IMR-90 (cell line): Measurements from ENCODE around the gene CPA4. TPM values are rescaled to one million over a fixed set of nuclear protein-coding genes. Genes with fewer than 3 reads are reported as not detected.

ENCODE experiments used
- ATAC-seq: fragments of 200-7000 bp; cut with Tn5 transposase; 2 replicates; pipeline ENCODE4 v1.9.1; 2020; ENCODE audit warnings: low read depth, mild to moderate bottlenecking, moderate library complexity
- BruUV-seq: library from RNA; stranded (reverse); fragments of 400-500 nt; replicated peaks from 2 replicates; lab custom pipeline; 2021; lab: Mats Ljungman, UMichigan
- CTCF ChIA-PET: fragments of 300-600 bp; formaldehyde crosslinking; extraction: SDS; loops from one replicate; lab custom pipeline; 2021; ENCODE audit warnings: antibody characterized with exemption; lab: Yijun Ruan, JAX
- POLR2A ChIA-PET: fragments of 300-600 bp; sonication (Branson Sonifier 250); formaldehyde crosslinking; loops from one replicate; lab custom pipeline; 2022; ENCODE audit warnings: antibody characterized with exemption; ENCODE audit not compliant: unreplicated experiment; lab: Charles Lee
- DNase-seq: peaks from one replicate; pipeline ENCODE4 v3.0.0; 2013
- H2AFZ ChIP-seq: replicated peaks from 2 replicates; pipeline ENCODE3; 2013; ENCODE audit warnings: low read length, mild to moderate bottlenecking; ENCODE audit not compliant: poor library complexity
- H2AK5ac ChIP-seq: 2 replicates; pipeline ENCODE4 v1.6.1; 2013; ENCODE audit warnings: low read depth, low read length, inconsistent platforms
- H2AK9ac ChIP-seq: replicated peaks from 2 replicates; pipeline ENCODE3; 2013; ENCODE audit warnings: mild to moderate bottlenecking, low read depth, low read length, moderate library complexity; ENCODE audit not compliant: poor library complexity
- H2BK120ac ChIP-seq: 2 replicates; pipeline ENCODE4 v1.6.1; 2013; ENCODE audit warnings: low read depth, low read length, inconsistent platforms
- H2BK15ac ChIP-seq: 3 replicates; pipeline ENCODE4 v1.6.1; 2013; ENCODE audit warnings: low read depth, low read length, inconsistent platforms
- H2BK20ac ChIP-seq: 2 replicates; pipeline ENCODE4 v1.6.1; 2013; ENCODE audit warnings: low read depth, mild to moderate bottlenecking, inconsistent platforms, low read length, moderate library complexity
- H2BK5ac ChIP-seq: 2 replicates; pipeline ENCODE4 v1.6.1; 2013; ENCODE audit warnings: mild to moderate bottlenecking, low read depth, low read length, inconsistent platforms; ENCODE audit not compliant: poor library complexity, severe bottlenecking
- H3K14ac ChIP-seq: replicated peaks from 2 replicates; pipeline ENCODE4 v1.6.1; 2013; ENCODE audit warnings: low read depth, low read length, inconsistent platforms
- H3K18ac ChIP-seq: 2 replicates; pipeline ENCODE4 v1.6.1; 2013; ENCODE audit warnings: low read depth, low read length, control low read depth
- H3K23ac ChIP-seq: 2 replicates; pipeline ENCODE4 v1.6.1; 2013; ENCODE audit warnings: low read depth, low read length, inconsistent platforms
- H3K27ac ChIP-seq: 2 replicates; pipeline ENCODE4 v1.5.1; 2013; ENCODE audit warnings: mild to moderate bottlenecking, control low read depth, low read length; ENCODE audit not compliant: insufficient read depth
- H3K27me3 ChIP-seq: 2 replicates; pipeline ENCODE4 v1.6.1; 2013; ENCODE audit warnings: low read length; ENCODE audit not compliant: control insufficient read depth, insufficient read depth
- H3K36me3 ChIP-seq: 2 replicates; pipeline ENCODE4 v1.6.1; 2013; ENCODE audit warnings: low read length, mixed read lengths; ENCODE audit not compliant: control insufficient read depth, insufficient read depth
- H3K4ac ChIP-seq: 2 replicates; pipeline ENCODE4 v1.6.1; 2013; ENCODE audit warnings: low read depth, low read length, inconsistent platforms
- H3K4me1 ChIP-seq: 2 replicates; pipeline ENCODE4 v1.6.1; 2013; ENCODE audit warnings: low read length, mixed read lengths; ENCODE audit not compliant: control insufficient read depth, insufficient read depth
- H3K4me2 ChIP-seq: 2 replicates; pipeline ENCODE4 v1.6.1; 2013; ENCODE audit warnings: low read depth, mild to moderate bottlenecking, control low read depth, low read length, moderate library complexity
- H3K4me3 ChIP-seq: 2 replicates; pipeline ENCODE4 v1.5.1; 2013; ENCODE audit warnings: low read depth, mild to moderate bottlenecking, control low read depth, low read length, moderate library complexity; ENCODE audit not compliant: insufficient read depth
- H3K56ac ChIP-seq: 2 replicates; pipeline ENCODE4 v1.6.1; 2013; ENCODE audit warnings: low read length, inconsistent platforms; ENCODE audit not compliant: insufficient read depth; ENCODE audit errors: extremely low read depth
- H3K79me1 ChIP-seq, 2 experiments: 2 replicates each; pipeline ENCODE4 v1.6.1; 2013; ENCODE audit warnings: low read length in 2 of 2, inconsistent platforms in 1 of 2, low read depth in 1 of 2
- H3K9ac ChIP-seq: 2 replicates; pipeline ENCODE4 v1.6.1; 2013; ENCODE audit warnings: low read depth, low read length, control low read depth
- H3K9me1 ChIP-seq: 2 replicates; pipeline ENCODE4 v1.6.1; 2013; ENCODE audit warnings: low read length, inconsistent platforms; ENCODE audit not compliant: insufficient read depth
- H3K9me3 ChIP-seq: 2 replicates; pipeline ENCODE4 v1.6.1; 2013; ENCODE audit warnings: low read length; ENCODE audit not compliant: control insufficient read depth, insufficient read depth
- H4K20me1 ChIP-seq: 2 replicates; pipeline ENCODE4 v1.6.1; 2013; ENCODE audit warnings: low read length, inconsistent platforms; ENCODE audit not compliant: insufficient read depth
- H4K5ac ChIP-seq: 2 replicates; pipeline ENCODE4 v1.6.1; 2013; ENCODE audit warnings: mild to moderate bottlenecking, low read depth, low read length, control low read depth
- H4K8ac ChIP-seq, 2 experiments: 2 replicates each; pipeline ENCODE4 v1.6.1; 2013; ENCODE audit warnings: low read depth in 2 of 2, low read length in 2 of 2, control low read depth in 1 of 2, inconsistent platforms in 1 of 2
- H4K91ac ChIP-seq: 2 replicates; pipeline ENCODE4 v1.6.1; 2013; ENCODE audit warnings: low read depth, low read length, inconsistent platforms; ENCODE audit not compliant: insufficient read depth
- BHLHE40 ChIP-seq: fragments of 150-350 bp; IDR thresholded peaks from 2 replicates; pipeline ENCODE4 v1.6.1; 2016; ENCODE audit warnings: mild to moderate bottlenecking, low read depth, low read length
- CEBPB ChIP-seq: IDR thresholded peaks from 2 replicates; pipeline ENCODE4 v1.6.1; 2012; ENCODE audit warnings: low read depth, low read length, improper control_type of control experiment
- CHD1 ChIP-seq: IDR thresholded peaks from 2 replicates; pipeline ENCODE4 v1.6.1; 2012; ENCODE audit warnings: low read depth, low read length, improper control_type of control experiment
- CTCF ChIP-seq: conservative IDR thresholded peaks from 2 replicates; pipeline ENCODE4 v1.5.1; 2012; ENCODE audit warnings: mild to moderate bottlenecking, low read depth, low read length, improper control_type of control experiment
- ELK1 ChIP-seq: fragments of 150-350 bp; IDR thresholded peaks from 2 replicates; pipeline ENCODE4 v1.6.1; 2016; ENCODE audit warnings: low read depth, mild to moderate bottlenecking, low read length, moderate library complexity, borderline replicate concordance
- FOS ChIP-seq: fragments of 150-350 bp; IDR thresholded peaks from 2 replicates; pipeline ENCODE4 v1.6.1; 2016; ENCODE audit warnings: low read depth, low read length
- MAFK ChIP-seq: IDR thresholded peaks from 2 replicates; pipeline ENCODE4 v1.6.1; 2012; ENCODE audit warnings: low read depth, low read length, improper control_type of control experiment
- MAZ ChIP-seq: IDR thresholded peaks from 2 replicates; pipeline ENCODE4 v1.6.1; 2012; ENCODE audit warnings: low read depth, mild to moderate bottlenecking, low read length, improper control_type of control experiment, moderate library complexity, borderline replicate concordance
- MXI1 ChIP-seq: IDR thresholded peaks from 2 replicates; pipeline ENCODE4 v1.6.1; 2012; ENCODE audit warnings: low read depth, mild to moderate bottlenecking, low read length, moderate library complexity, borderline replicate concordance
- RAD21 ChIP-seq: IDR thresholded peaks from 2 replicates; pipeline ENCODE4 v1.6.1; 2012; ENCODE audit warnings: low read length, improper control_type of control experiment
- RCOR1 ChIP-seq: IDR thresholded peaks from 2 replicates; pipeline ENCODE4 v1.6.1; 2012; ENCODE audit warnings: mild to moderate bottlenecking, low read length, improper control_type of control experiment; ENCODE audit not compliant: insufficient replicate concordance
- RFX5 ChIP-seq: IDR thresholded peaks from 2 replicates; pipeline ENCODE4 v1.8.0; 2012; ENCODE audit warnings: low read depth, mild to moderate bottlenecking, low read length, moderate library complexity
- SMC3 ChIP-seq: fragments of 150-350 bp; IDR thresholded peaks from 2 replicates; pipeline ENCODE4 v1.6.1; 2016; ENCODE audit warnings: low read depth, mild to moderate bottlenecking, antibody characterized with exemption, low read length, moderate library complexity
- WGBS, 2 experiments: methylation state at CpG; one replicate each; pipeline versions ENCODE4 v1.1.5 to v1.1.7; 2013; ENCODE audit warnings: missing lambda C conversion rate in 2 of 2; ENCODE audit not compliant: insufficient read length in 1 of 2; ENCODE audit errors: extremely low coverage in 2 of 2; 5-methylcytosine and 5-hydroxymethylcytosine counted together
- dilution Hi-C: fragments of 300-500 bp; cut with HindIII; formaldehyde crosslinking; loops from one replicate; pipeline ENCODE4 v1.14.3; 2018; ENCODE audit warnings: low sequenced_read_pairs; ENCODE audit not compliant: unreplicated experiment
- in situ Hi-C: fragments of 300-500 bp; cut with MboI; formaldehyde crosslinking; loops from 3 replicates; pipeline ENCODE4 v1.14.3; 2019; ENCODE audit warnings: low sequenced_read_pairs, inconsistent platforms, mixed read lengths
- intact Hi-C: fragments of 100-400 bp; cut with micrococcal nuclease; formaldehyde crosslinking; loops from 2 replicates; pipeline ENCODE4 v1.10.0; 2022
- polyA plus RNA-seq, 3 experiments: library from polyadenylated mRNA; depleted of rRNA; stranded (reverse); fragments of >200 nt; gene quantifications; 2 replicates each; pipeline ENCODE4 v1.2.3, GENCODE V29; 2012; ENCODE audit warnings: low replicate concordance in 1 of 3
- total RNA-seq: library from RNA; depleted of rRNA; stranded (reverse); fragments of >200 nt; gene quantifications from 2 replicates; pipeline ENCODE4 v1.2.3, GENCODE V29; 2012

CPA4 gene
- total and polyA plus RNA-seq, 2 of the 4 experiments (the other 2 are of a cell fraction) = 316 to 365 TPM

GRCh38 chr7:130363026-130363847 lies 70.3 kb downstream of the CPA4 start:
- Histone ChIP-seq H3K27ac (peak overlapping the region; percentile 60), H3K4ac (peak overlapping the region; percentile 92), H3K4me3 (no peak overlapping the region), H4K5ac (peak overlapping the region; percentile 69), H3K27me3 (no peaks in the 10 kb centered on the region), H3K9ac (no peak overlapping the region), H2BK120ac (peak overlapping the region; percentile 98), H3K14ac (peak overlapping the region; percentile 73; the same call in 1 of the 2 replicates), H2BK15ac (peak overlapping the region; percentile 22; the same call in 2 of the 3 replicates), H3K23ac (peak overlapping the region; percentile 79; the same call in 1 of the 2 replicates), H3K4me2 (peak overlapping the region; percentile 4; the same call in 1 of the 2 replicates), H2AK9ac (peak overlapping the region; percentile 88), H4K20me1 (no peaks in the 10 kb centered on the region), H3K79me1 (no peaks in the 10 kb centered on the region), H3K9me3 (peaks cover 8% of the 10 kb centered on the region), H3K9me1 (peaks cover 28% of the 10 kb centered on the region), H4K91ac (peak overlapping the region; percentile 89), H2AFZ (peak overlapping the region; percentile 24), H2BK5ac (peak overlapping the region; percentile 96), H3K56ac (peak overlapping the region; percentile 92), H4K8ac (peak overlapping the region; percentile 9 to 80; a peak in 3 of 4 replicates), H3K18ac (peak overlapping the region; percentile 87), H3K36me3 (no peaks in the 10 kb centered on the region), H2AK5ac (peak overlapping the region; percentile 66), H3K4me1 (peaks cover 27% of the 10 kb centered on the region), H2BK20ac (peak overlapping the region; percentile 98)
- DNase-seq (peak; percentile 99), ATAC-seq (peak; percentile 79)
- TF ChIP-seq RAD21 (peak; percentile 45), BHLHE40 (peak; percentile 91), SMC3 (peak; percentile 23; the same call in 1 of the 2 replicates), ELK1 (no peak), MAZ (peak; percentile 70; the same call in 1 of the 2 replicates), MAFK (peak; percentile 62), FOS (peak; percentile 96), MXI1 (peak; percentile 82), RFX5 (no peak), CEBPB (peak; percentile 52; the same call in 1 of the 2 replicates), CHD1 (no peak), CTCF (0 out of 2 replicates have a peak, but pooled peaks have one; percentile 23), RCOR1 (peak; percentile 97)
- POLR2A ChIA-PET = interaction anchor here (0.5 to 0.8 kb wide), 2 partner anchors 9 to 90 kb away, joined by 3 to 7 read pairs; no protein-coding TSS in a partner anchor
- CTCF ChIA-PET = interaction anchor here (0.5 kb wide), 1 partner anchor 266 kb away, joined by 6 read pairs; no protein-coding TSS in a partner anchor
- 60% methylated on average over 7 of the region's 8 CpGs; no CpG with 5 or more reads in 1 of the 2 experiments for WGBS, 2 experiments
- intact Hi-C loops (no loop called here), in situ Hi-C loops (no loop called here), dilution Hi-C loops (no loop called here)
- BruUV-seq = no TSS peak
